Endodermal cell (in vitro differentiated cells): Measurements from ENCODE around the gene PRICKLE2. TPM values are rescaled to one million over a fixed set of nuclear protein-coding genes. Genes with fewer than 3 reads are reported as not detected.

Experiments
- DNase-seq: peaks from one replicate; pipeline ENCODE4 v3.0.0-alpha.2; 2017
- H3K27ac ChIP-seq: 2 replicates; pipeline ENCODE4 v1.5.1; 2013; ENCODE audit warnings: mild to moderate bottlenecking, low read depth, low read length, moderate library complexity
- H3K27me3 ChIP-seq: 2 replicates; pipeline ENCODE4 v1.6.1; 2013; ENCODE audit warnings: mild to moderate bottlenecking, low read length, moderate library complexity; ENCODE audit not compliant: insufficient read depth, control insufficient read depth, poor library complexity, severe bottlenecking
- H3K36me3 ChIP-seq: 2 replicates; pipeline ENCODE4 v1.7.0; 2013; ENCODE audit warnings: mild to moderate bottlenecking, low read length, moderate library complexity; ENCODE audit not compliant: control insufficient read depth, insufficient read depth
- H3K4me1 ChIP-seq: one replicate; pipeline ENCODE4 v1.7.0; 2013; ENCODE audit warnings: low read length; ENCODE audit not compliant: control insufficient read depth, insufficient read depth
- H3K4me3 ChIP-seq: 2 replicates; pipeline ENCODE4 v1.5.1; 2013; ENCODE audit warnings: mild to moderate bottlenecking, low read length, moderate library complexity
- H3K9ac ChIP-seq: 2 replicates; pipeline ENCODE4 v1.6.1; 2013; ENCODE audit warnings: mild to moderate bottlenecking, low read length, moderate library complexity; ENCODE audit not compliant: poor library complexity, severe bottlenecking; ENCODE audit errors: extremely low read depth
- H3K9me3 ChIP-seq: 2 replicates; pipeline ENCODE4 v1.6.1; 2013; ENCODE audit warnings: mild to moderate bottlenecking, low read length, moderate library complexity; ENCODE audit not compliant: control insufficient read depth
- H3K27ac Mint-ChIP-seq: 2 replicates; pipeline ENCODE4 v1.8.0; 2020; ENCODE audit warnings: mixed read lengths
- H3K27me3 Mint-ChIP-seq: 2 replicates; pipeline ENCODE4 v1.8.0; 2021; ENCODE audit warnings: mild to moderate bottlenecking, mixed read lengths; ENCODE audit not compliant: insufficient read depth
- H3K36me3 Mint-ChIP-seq: 2 replicates; pipeline ENCODE4 v1.8.0; 2020; ENCODE audit warnings: low read depth, mixed read lengths
- H3K4me1 Mint-ChIP-seq: 2 replicates; pipeline ENCODE4 v1.8.0; 2020; ENCODE audit warnings: mixed read lengths
- H3K4me3 Mint-ChIP-seq: 2 replicates; pipeline ENCODE4 v1.8.0; 2020; ENCODE audit warnings: mild to moderate bottlenecking, moderate library complexity, mixed read lengths
- H3K9me3 Mint-ChIP-seq: 2 replicates; pipeline ENCODE4 v1.8.0; 2020; ENCODE audit warnings: mild to moderate bottlenecking, mixed read lengths
- CTCF ChIP-seq: fragments of 200-600 bp; sonication (generic); conservative IDR thresholded peaks from 2 replicates; pipeline ENCODE4 v1.5.0; 2021; ENCODE audit warnings: antibody characterized with exemption, mild to moderate bottlenecking
- WGBS, 2 experiments: methylation state at CpG; one replicate each; pipeline versions ENCODE4 v1.1.5 to v1.1.7; 2013; ENCODE audit warnings: missing lambda C conversion rate in 2 of 2, mixed read lengths in 1 of 2; ENCODE audit not compliant: insufficient coverage in 1 of 2, insufficient read length in 1 of 2; 5-methylcytosine and 5-hydroxymethylcytosine counted together
- total RNA-seq, 2 donors: library from RNA; stranded (reverse); fragmentation: NEBNext Ultra II Directional in 1 of 2; extraction: Animal tissue kit (Norgen Biotek cat#: 25700) in 1 of 2; gene quantifications; 2 replicates in 1 of 2; 3 replicates in 1 of 2; pipeline ENCODE4 v1.2.1, GENCODE V29; 2021

The PRICKLE2 gene
- total RNA-seq, 2 donors from 2014 or later: 8.5 to 10.4 TPM

- no peaks in the 10 kb centered on the region for H3K27me3 ChIP-seq
- Mint-ChIP-seq H3K27me3 (no peaks in the 10 kb centered on the region), H3K27ac (no peak overlapping the region), H3K4me3 (no peak overlapping the region), H3K36me3 (no peaks in the 10 kb centered on the region), H3K9me3 (no peaks in the 10 kb centered on the region), H3K4me1 (peaks cover 20% of the 10 kb centered on the region)
- no peak overlapping the region for H3K9ac ChIP-seq
- no peak overlapping the region for H3K4me3 ChIP-seq
- no peak for TF ChIP-seq CTCF
- H3K4me1 ChIP-seq: peaks cover 12% of the 10 kb centered on the region
- H3K27ac ChIP-seq: no peak overlapping the region
- DNase-seq: no peak
- 88 to 95% methylated on average over 2 of the region's 2 CpGs for WGBS, 2 experiments
- H3K9me3 ChIP-seq: no peaks in the 10 kb centered on the region
- no peaks in the 10 kb centered on the region for H3K36me3 ChIP-seq
Observed at GRCh38 chr3:64185436-64185835, 39.8 kb downstream of the PRICKLE2 start.

- Mint-ChIP-seq H3K27ac (no peak overlapping the region), H3K36me3 (peaks cover 2% of the 10 kb centered on the region), H3K4me1 (peaks cover 15% of the 10 kb centered on the region), H3K4me3 (no peak overlapping the region), H3K27me3 (no peaks in the 10 kb centered on the region), H3K9me3 (no peaks in the 10 kb centered on the region)
- Histone ChIP-seq H3K27ac (no peak overlapping the region), H3K9ac (no peak overlapping the region), H3K27me3 (no peaks in the 10 kb centered on the region), H3K4me3 (no peak overlapping the region), H3K9me3 (no peaks in the 10 kb centered on the region), H3K4me1 (peaks cover 10% of the 10 kb centered on the region), H3K36me3 (no peaks in the 10 kb centered on the region)
- no peak for TF ChIP-seq CTCF
- DNase-seq: no peak
- WGBS, 2 experiments: 73 to 96% methylated on average over 2 to 3 of the region's 3 CpGs
Observed at GRCh38 chr3:64184621-64185020, 40.6 kb downstream of the PRICKLE2 start.

- H3K27ac ChIP-seq: no peak overlapping the region
- H3K27ac Mint-ChIP-seq: no peak overlapping the region
- H3K36me3 Mint-ChIP-seq: peaks cover 10% of the 10 kb centered on the region
- 96 to 100% methylated on average over 1 of the region's 1 CpG for WGBS, 2 experiments
- H3K36me3 ChIP-seq: no peaks in the 10 kb centered on the region
- H3K4me1 Mint-ChIP-seq: peaks cover 6% of the 10 kb centered on the region
- H3K9ac ChIP-seq: no peak overlapping the region
- peaks cover 10% of the 10 kb centered on the region for H3K9me3 ChIP-seq
- peaks cover 12% of the 10 kb centered on the region for H3K9me3 Mint-ChIP-seq
- H3K4me1 ChIP-seq: no peaks in the 10 kb centered on the region
- H3K27me3 ChIP-seq: no peaks in the 10 kb centered on the region
- no peak for TF ChIP-seq CTCF
- H3K4me3 ChIP-seq: no peak overlapping the region
- no peak for DNase-seq
- H3K27me3 Mint-ChIP-seq: no peaks in the 10 kb centered on the region
- no peak overlapping the region for H3K4me3 Mint-ChIP-seq
Observed at GRCh38 chr3:64179860-64180259, 45.4 kb downstream of the PRICKLE2 start.
